Nephron progenitor cell (in vitro differentiated cells): ENCODE data around the gene PLSCR1.

ENCODE experiments used
- DNase-seq: peaks from one replicate; pipeline ENCODE4 v3.0.0; 2021
- H3K27ac Mint-ChIP-seq: 2 replicates; pipeline ENCODE4 v1.8.0; 2021; ENCODE audit warnings: mild to moderate bottlenecking, moderate library complexity, mixed read lengths
- H3K27me3 Mint-ChIP-seq: 2 replicates; pipeline ENCODE4 v1.8.0; 2021; ENCODE audit warnings: mild to moderate bottlenecking, low read depth, mixed read lengths; ENCODE audit not compliant: poor library complexity
- H3K36me3 Mint-ChIP-seq: 2 replicates; pipeline ENCODE4 v1.8.0; 2021; ENCODE audit warnings: low read depth, mixed read lengths
- H3K4me1 Mint-ChIP-seq: 2 replicates; pipeline ENCODE4 v1.8.0; 2021; ENCODE audit warnings: mixed read lengths
- H3K4me3 Mint-ChIP-seq: 2 replicates; pipeline ENCODE4 v1.8.0; 2021; ENCODE audit warnings: mild to moderate bottlenecking, moderate library complexity, mixed read lengths
- H3K9me3 Mint-ChIP-seq: 2 replicates; pipeline ENCODE4 v1.8.0; 2021; ENCODE audit warnings: mild to moderate bottlenecking, moderate library complexity, mixed read lengths
- CTCF ChIP-seq: fragments of 200-600 bp; sonication (generic); IDR thresholded peaks from 2 replicates; pipeline ENCODE4 v1.5.0; 2021; ENCODE audit warnings: antibody characterized with exemption

The PLSCR1 gene

GRCh38 chr3:146566138-146566537 lies 21.7 kb upstream of the PLSCR1 start:
- Mint-ChIP-seq H3K36me3 (no peaks in the 10 kb centered on the region), H3K27me3 (no peaks in the 10 kb centered on the region), H3K9me3 (no peaks in the 10 kb centered on the region), H3K4me3 (no peak overlapping the region), H3K27ac (no peak overlapping the region), H3K4me1 (no peaks in the 10 kb centered on the region)
- no peak for TF ChIP-seq CTCF
- DNase-seq = no peak

GRCh38 chr3:146561879-146562278 lies 17.5 kb upstream of the PLSCR1 start:
- peaks cover 4% of the 10 kb centered on the region for H3K27me3 Mint-ChIP-seq
- no peaks in the 10 kb centered on the region for H3K36me3 Mint-ChIP-seq
- H3K27ac Mint-ChIP-seq = no peak overlapping the region
- no peak for DNase-seq
- no peak overlapping the region for H3K4me3 Mint-ChIP-seq
- TF ChIP-seq CTCF = no peak
- no peaks in the 10 kb centered on the region for H3K9me3 Mint-ChIP-seq
- no peaks in the 10 kb centered on the region for H3K4me1 Mint-ChIP-seq

GRCh38 chr3:146561463-146561862 lies 17.1 kb upstream of the PLSCR1 start:
- Mint-ChIP-seq H3K27ac (no peak overlapping the region), H3K36me3 (no peaks in the 10 kb centered on the region), H3K27me3 (peaks cover 4% of the 10 kb centered on the region), H3K4me3 (no peak overlapping the region), H3K4me1 (no peaks in the 10 kb centered on the region), H3K9me3 (no peaks in the 10 kb centered on the region)
- no peak for TF ChIP-seq CTCF
- DNase-seq = no peak

- no peak for DNase-seq
- Mint-ChIP-seq H3K27me3 (peaks cover 4% of the 10 kb centered on the region), H3K4me1 (no peaks in the 10 kb centered on the region), H3K4me3 (no peak overlapping the region), H3K9me3 (no peaks in the 10 kb centered on the region), H3K27ac (no peak overlapping the region), H3K36me3 (no peaks in the 10 kb centered on the region)
- no peak for TF ChIP-seq CTCF
Measured at GRCh38 chr3:146560678-146561077, 16.3 kb upstream of the PLSCR1 start.

GRCh38 chr3:146559388-146559787 lies 15.0 kb upstream of the PLSCR1 start:
- H3K4me3 Mint-ChIP-seq = no peak overlapping the region
- no peak for DNase-seq
- peaks cover 4% of the 10 kb centered on the region for H3K27me3 Mint-ChIP-seq
- no peaks in the 10 kb centered on the region for H3K36me3 Mint-ChIP-seq
- TF ChIP-seq CTCF = no peak
- no peaks in the 10 kb centered on the region for H3K9me3 Mint-ChIP-seq
- H3K27ac Mint-ChIP-seq = no peak overlapping the region
- H3K4me1 Mint-ChIP-seq = no peaks in the 10 kb centered on the region

- Mint-ChIP-seq H3K4me1 (no peaks in the 10 kb centered on the region), H3K27me3 (peaks cover 4% of the 10 kb centered on the region), H3K36me3 (no peaks in the 10 kb centered on the region), H3K27ac (no peak overlapping the region), H3K4me3 (no peak overlapping the region), H3K9me3 (no peaks in the 10 kb centered on the region)
- no peak for TF ChIP-seq CTCF
- no peak for DNase-seq
Measured at GRCh38 chr3:146558781-146559180, 14.4 kb upstream of the PLSCR1 start.
